Ishikawa (cell line): ENCODE measurements around the gene ZNF33A.

Source experiments
- EGR1 ChIP-seq: IDR thresholded peaks from 2 replicates; pipeline ENCODE4 v1.6.1; 2012
- EP300 ChIP-seq: IDR thresholded peaks from 2 replicates; pipeline ENCODE4 v1.6.1; 2012; ENCODE audit warnings: borderline replicate concordance
- RAD21 ChIP-seq: IDR thresholded peaks from 2 replicates; pipeline ENCODE4 v1.6.1; 2012; ENCODE audit warnings: low read depth
- TAF1 ChIP-seq: IDR thresholded peaks from 2 replicates; pipeline ENCODE4 v1.6.1; 2012; ENCODE audit warnings: low read depth, mild to moderate bottlenecking
- TCF12 ChIP-seq: IDR thresholded peaks from 2 replicates; pipeline ENCODE4 v1.6.1; 2012; ENCODE audit warnings: low read depth
- TEAD4 ChIP-seq: IDR thresholded peaks from 2 replicates; pipeline ENCODE4 v1.6.1; 2012
- ZBTB7A ChIP-seq: IDR thresholded peaks from 2 replicates; pipeline ENCODE4 v1.6.1; 2012; ENCODE audit warnings: low read depth
- TF ChIP-seq, protein P1 (sequence below): IDR thresholded peaks from 2 replicates; pipeline ENCODE4 v1.6.1; 2012; ENCODE audit warnings: low read depth, mild to moderate bottlenecking

DNA sequence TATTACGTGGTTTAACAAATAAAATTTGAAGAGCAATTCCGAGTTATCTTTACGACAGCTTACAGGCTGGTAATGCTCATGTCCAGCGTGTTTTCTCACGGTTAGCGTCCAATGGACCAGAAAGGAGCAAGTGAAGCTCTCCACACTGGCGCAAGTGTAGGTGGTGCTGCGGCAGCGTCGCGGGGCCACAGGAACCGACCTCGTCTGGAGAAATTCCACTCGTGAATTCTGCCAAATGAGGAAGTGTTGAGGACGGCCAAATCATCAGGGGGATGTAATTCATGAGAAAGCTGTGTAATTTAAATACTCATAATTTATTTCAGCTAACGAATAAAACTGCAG, 83.3 kb downstream of the ZNF33A start:
- TF ChIP-seq EP300: no peak
- TF ChIP-seq, protein P1, sequence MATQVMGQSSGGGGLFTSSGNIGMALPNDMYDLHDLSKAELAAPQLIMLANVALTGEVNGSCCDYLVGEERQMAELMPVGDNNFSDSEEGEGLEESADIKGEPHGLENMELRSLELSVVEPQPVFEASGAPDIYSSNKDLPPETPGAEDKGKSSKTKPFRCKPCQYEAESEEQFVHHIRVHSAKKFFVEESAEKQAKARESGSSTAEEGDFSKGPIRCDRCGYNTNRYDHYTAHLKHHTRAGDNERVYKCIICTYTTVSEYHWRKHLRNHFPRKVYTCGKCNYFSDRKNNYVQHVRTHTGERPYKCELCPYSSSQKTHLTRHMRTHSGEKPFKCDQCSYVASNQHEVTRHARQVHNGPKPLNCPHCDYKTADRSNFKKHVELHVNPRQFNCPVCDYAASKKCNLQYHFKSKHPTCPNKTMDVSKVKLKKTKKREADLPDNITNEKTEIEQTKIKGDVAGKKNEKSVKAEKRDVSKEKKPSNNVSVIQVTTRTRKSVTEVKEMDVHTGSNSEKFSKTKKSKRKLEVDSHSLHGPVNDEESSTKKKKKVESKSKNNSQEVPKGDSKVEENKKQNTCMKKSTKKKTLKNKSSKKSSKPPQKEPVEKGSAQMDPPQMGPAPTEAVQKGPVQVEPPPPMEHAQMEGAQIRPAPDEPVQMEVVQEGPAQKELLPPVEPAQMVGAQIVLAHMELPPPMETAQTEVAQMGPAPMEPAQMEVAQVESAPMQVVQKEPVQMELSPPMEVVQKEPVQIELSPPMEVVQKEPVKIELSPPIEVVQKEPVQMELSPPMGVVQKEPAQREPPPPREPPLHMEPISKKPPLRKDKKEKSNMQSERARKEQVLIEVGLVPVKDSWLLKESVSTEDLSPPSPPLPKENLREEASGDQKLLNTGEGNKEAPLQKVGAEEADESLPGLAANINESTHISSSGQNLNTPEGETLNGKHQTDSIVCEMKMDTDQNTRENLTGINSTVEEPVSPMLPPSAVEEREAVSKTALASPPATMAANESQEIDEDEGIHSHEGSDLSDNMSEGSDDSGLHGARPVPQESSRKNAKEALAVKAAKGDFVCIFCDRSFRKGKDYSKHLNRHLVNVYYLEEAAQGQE: no peak
- no peak for TF ChIP-seq TAF1
- no peak for TF ChIP-seq ZBTB7A
- TF ChIP-seq TCF12: no peak
- no peak for TF ChIP-seq RAD21
- TF ChIP-seq TEAD4: no peak
- no peak for TF ChIP-seq EGR1
